OCI-LY3 (cell line): ENCODE results near the gene ZNF197.

Experiments
- CTCF ChIP-seq: fragments of 200-600, 300-600 bp; sonication (generic); IDR thresholded peaks from 2 replicates; pipeline ENCODE4 v1.5.1; 2014; ENCODE audit warnings: antibody characterized with exemption, low read length, low read depth
- EZH2phosphoT487 ChIP-seq: fragments of 200-600 bp; shearing (Covaris generic); IDR thresholded peaks from 2 replicates; pipeline ENCODE4 v1.6.1; 2018; ENCODE audit warnings: antibody characterized with exemption, mixed run types, low read depth

- TF ChIP-seq CTCF (no peak), EZH2phosphoT487 (no peak)
Observed at GRCh38 chr3:44596621-44597020, 28.2 kb upstream of the ZNF197 start.
